ENCODE measurements around the gene S100A1. TPM values are rescaled to one million over a fixed set of nuclear protein-coding genes. Genes with fewer than 3 reads are reported as not detected.
A peak's percentile ranks its signal among the peaks of the same experiment; 100 is the strongest.

The S100A1 gene
- total and polyA plus RNA-seq, 2 experiments from 2014 or later = 1.3 to 2.7 TPM

DNA sequence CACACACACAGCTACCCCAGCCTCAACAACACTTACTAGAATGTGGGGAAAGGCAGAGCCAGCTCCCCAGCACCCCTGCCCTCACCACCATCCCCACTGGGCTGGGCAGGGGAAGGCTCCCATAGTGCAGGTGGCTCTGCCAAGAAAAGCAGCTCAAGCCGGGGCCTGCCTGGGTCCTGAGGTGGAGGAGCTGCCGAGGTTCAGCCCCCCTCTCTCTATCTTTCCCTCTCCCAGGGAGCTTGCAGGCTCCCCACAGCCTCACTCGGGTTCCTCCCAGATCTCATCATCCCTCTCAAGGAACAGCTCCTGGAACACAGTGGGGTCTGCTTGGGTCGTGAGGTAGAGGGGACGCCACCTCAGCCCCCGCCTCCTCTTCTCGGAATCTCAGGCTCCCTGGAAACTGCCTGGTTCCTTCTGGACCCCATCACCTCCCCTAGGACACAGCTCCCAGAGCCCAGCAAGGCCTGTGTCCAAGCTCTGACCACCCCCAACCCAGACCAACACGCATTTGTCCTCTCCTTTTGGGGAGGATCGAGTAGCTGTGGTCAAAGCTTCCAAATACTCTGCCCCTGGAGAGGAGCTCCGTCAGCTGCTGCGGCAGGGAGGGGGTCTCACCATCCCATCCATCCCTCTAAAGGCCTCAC lies 16.0 kb upstream of the S100A1 start:
- peaks cover 34% of the 10 kb centered on the region for H3K79me2 ChIP-seq

DNA sequence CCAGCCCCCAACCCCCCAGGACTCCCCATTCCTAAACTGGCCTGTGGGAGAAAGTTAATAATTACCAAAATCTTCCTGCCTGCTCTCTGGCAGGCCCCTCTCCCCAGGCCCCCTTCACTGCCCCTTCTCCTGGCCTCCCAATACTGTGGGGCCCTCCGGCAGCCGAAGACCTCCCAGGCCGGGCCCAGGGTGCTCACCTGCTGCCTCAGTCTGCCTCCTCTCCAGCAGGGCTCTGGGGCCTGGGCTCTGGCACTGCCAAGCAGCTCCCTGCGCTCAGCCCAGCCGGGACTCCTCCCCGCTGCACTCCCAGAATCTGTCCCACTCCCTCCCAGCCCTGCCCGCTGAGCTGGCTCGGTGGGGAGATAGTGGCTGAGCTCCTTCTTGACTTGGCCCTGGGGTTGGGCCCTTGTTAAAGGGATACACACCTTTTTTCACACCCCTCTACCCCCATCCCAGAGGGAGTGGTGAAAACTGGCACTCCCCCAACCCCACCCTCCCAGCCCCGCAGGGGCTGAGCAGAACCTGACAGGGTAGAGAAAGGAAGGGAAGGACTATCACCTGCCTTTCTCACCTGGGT lies 15.4 kb upstream of the S100A1 start, which contains the start of gene S100A16:
TSS of gene S100A16 (minus strand) at position 383 of the 577 bp plus-strand sequence. CDS start 4,986 bp downstream, outside the sequence.
- no peaks in the 10 kb centered on the region for H3K9me2 ChIP-seq (replicated peaks; ENCODE audit: insufficient read depth)
- peak within 1 kb of the TSS; percentile 76 for H3K4me2 ChIP-seq
- 19% methylated on average over 9 of the region's 9 CpGs for WGBS (ENCODE audit: low lambda C conversion rate, missing lambda C conversion rate)
- peak within 1 kb of the TSS; percentile 10 for H3K4me3 ChIP-seq
- peak within 1 kb of the TSS; percentile 90 for H3K27ac ChIP-seq
- TF ChIP-seq, protein P1, sequence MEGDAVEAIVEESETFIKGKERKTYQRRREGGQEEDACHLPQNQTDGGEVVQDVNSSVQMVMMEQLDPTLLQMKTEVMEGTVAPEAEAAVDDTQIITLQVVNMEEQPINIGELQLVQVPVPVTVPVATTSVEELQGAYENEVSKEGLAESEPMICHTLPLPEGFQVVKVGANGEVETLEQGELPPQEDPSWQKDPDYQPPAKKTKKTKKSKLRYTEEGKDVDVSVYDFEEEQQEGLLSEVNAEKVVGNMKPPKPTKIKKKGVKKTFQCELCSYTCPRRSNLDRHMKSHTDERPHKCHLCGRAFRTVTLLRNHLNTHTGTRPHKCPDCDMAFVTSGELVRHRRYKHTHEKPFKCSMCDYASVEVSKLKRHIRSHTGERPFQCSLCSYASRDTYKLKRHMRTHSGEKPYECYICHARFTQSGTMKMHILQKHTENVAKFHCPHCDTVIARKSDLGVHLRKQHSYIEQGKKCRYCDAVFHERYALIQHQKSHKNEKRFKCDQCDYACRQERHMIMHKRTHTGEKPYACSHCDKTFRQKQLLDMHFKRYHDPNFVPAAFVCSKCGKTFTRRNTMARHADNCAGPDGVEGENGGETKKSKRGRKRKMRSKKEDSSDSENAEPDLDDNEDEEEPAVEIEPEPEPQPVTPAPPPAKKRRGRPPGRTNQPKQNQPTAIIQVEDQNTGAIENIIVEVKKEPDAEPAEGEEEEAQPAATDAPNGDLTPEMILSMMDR (IDR thresholded peaks at IDR 0.05; ENCODE audit: poor library complexity) = no peak
- TF ChIP-seq EZH2phosphoT487 (IDR thresholded peaks at IDR 0.05; ENCODE audit: low read depth, severe bottlenecking, unreplicated experiment) = no peak
- TF ChIP-seq EZH2 (IDR thresholded peaks at IDR 0.05; ENCODE audit: borderline replicate concordance) = no peak
- H3K4me1 ChIP-seq (ENCODE audit: insufficient read depth) = peaks cover 55% of the 10 kb centered on the region
- peak within 1 kb of the TSS; percentile 43 for H2AFZ ChIP-seq
- peaks cover 34% of the 10 kb centered on the region for H3K79me2 ChIP-seq
- no peaks in the 10 kb centered on the region for H4K20me1 ChIP-seq (ENCODE audit: insufficient read depth, poor library complexity, severe bottlenecking)
- H3K36me3 ChIP-seq (replicated peaks; ENCODE audit: insufficient read depth, low read depth) = no peaks in the 10 kb centered on the region
- H3K27me3 ChIP-seq = no peaks in the 10 kb centered on the region
- no peaks in the 10 kb centered on the region for H3K9me3 ChIP-seq (ENCODE audit: low read depth)
- DNase-seq (ENCODE audit: low spot score) = peak; percentile 82

More for the DNA sequence above, 16.0 kb upstream of the S100A1 start:
- peak overlapping the region; percentile 43 for H2AFZ ChIP-seq
- peaks cover 50% of the 10 kb centered on the region for H3K4me1 ChIP-seq (ENCODE audit: insufficient read depth)
- WGBS (ENCODE audit: low lambda C conversion rate, missing lambda C conversion rate) = 40% methylated on average over 11 of the region's 11 CpGs
- H3K27ac ChIP-seq = peak overlapping the region; percentile 90
- no peaks in the 10 kb centered on the region for H3K9me3 ChIP-seq (ENCODE audit: low read depth)
- H3K9me2 ChIP-seq (replicated peaks; ENCODE audit: insufficient read depth) = no peaks in the 10 kb centered on the region
- H3K36me3 ChIP-seq (replicated peaks; ENCODE audit: insufficient read depth, low read depth) = no peaks in the 10 kb centered on the region
- peak overlapping the region; percentile 10 for H3K4me3 ChIP-seq
- DNase-seq (ENCODE audit: low spot score) = no peak
- no peaks in the 10 kb centered on the region for H3K27me3 ChIP-seq
- peak overlapping the region; percentile 76 for H3K4me2 ChIP-seq
- TF ChIP-seq EZH2 (IDR thresholded peaks at IDR 0.05; ENCODE audit: borderline replicate concordance) (no peak), EZH2phosphoT487 (IDR thresholded peaks at IDR 0.05; ENCODE audit: low read depth, severe bottlenecking, unreplicated experiment) (no peak)
- TF ChIP-seq, protein P1 (IDR thresholded peaks at IDR 0.05; ENCODE audit: poor library complexity) = no peak
- H4K20me1 ChIP-seq (ENCODE audit: insufficient read depth, poor library complexity, severe bottlenecking) = no peaks in the 10 kb centered on the region

- Histone ChIP-seq H3K4me2 (peak overlapping the region; percentile 76), H3K9me3 (ENCODE audit: low read depth) (no peaks in the 10 kb centered on the region), H3K9me2 (replicated peaks; ENCODE audit: insufficient read depth) (no peaks in the 10 kb centered on the region), H4K20me1 (ENCODE audit: insufficient read depth, poor library complexity, severe bottlenecking) (no peaks in the 10 kb centered on the region), H3K27ac (peak overlapping the region; percentile 90), H2AFZ (peak overlapping the region; percentile 43), H3K4me3 (no peak overlapping the region), H3K4me1 (ENCODE audit: insufficient read depth) (peaks cover 52% of the 10 kb centered on the region), H3K36me3 (replicated peaks; ENCODE audit: insufficient read depth, low read depth) (no peaks in the 10 kb centered on the region), H3K79me2 (peaks cover 33% of the 10 kb centered on the region), H3K27me3 (no peaks in the 10 kb centered on the region)
- TF ChIP-seq EZH2 (IDR thresholded peaks at IDR 0.05; ENCODE audit: borderline replicate concordance) (no peak), EZH2phosphoT487 (IDR thresholded peaks at IDR 0.05; ENCODE audit: low read depth, severe bottlenecking, unreplicated experiment) (no peak)
- TF ChIP-seq, protein P1 (IDR thresholded peaks at IDR 0.05; ENCODE audit: poor library complexity) = no peak
- WGBS (ENCODE audit: low lambda C conversion rate, missing lambda C conversion rate) = 74% methylated on average over 5 of the region's 5 CpGs
- no peak for DNase-seq (ENCODE audit: low spot score)
These were observed 14.8 kb upstream of the S100A1 start for GRCh38 chr1:153613406-153613805.
